NCI-H2171 treated with DMSO at 0.1 percent for 48 hours (cell line): ENCODE results near the gene RSPH1.

Source experiments
- DNase-seq: peaks from one replicate; lab custom pipeline; 2025; lab: John Stamatoyannopoulos, UW

Gene RSPH1

GRCh38 chr21:42531771-42532170 is 35.7 kb upstream of the RSPH1 start:
- no peak for DNase-seq

GRCh38 chr21:42530167-42530518 is 34.1 kb upstream of the RSPH1 start:
- no peak for DNase-seq

GRCh38 chr21:42527489-42528158 is 31.6 kb upstream of the RSPH1 start:
- DNase-seq = no peak

- DNase-seq = no peak
Measured at GRCh38 chr21:42527127-42527488, 31.1 kb upstream of the RSPH1 start.

- no peak for DNase-seq
Measured at GRCh38 chr21:42526379-42526727, 30.3 kb upstream of the RSPH1 start.

- no peak for DNase-seq
Measured at GRCh38 chr21:42525676-42526378, 29.8 kb upstream of the RSPH1 start.

- no peak for DNase-seq
Measured at GRCh38 chr21:42525029-42525581, 29.1 kb upstream of the RSPH1 start.

- peak; percentile 76 for DNase-seq
Measured at GRCh38 chr21:42524341-42525028, 28.5 kb upstream of the RSPH1 start.

GRCh38 chr21:42523941-42524340 is 27.9 kb upstream of the RSPH1 start:
- DNase-seq = no peak

- DNase-seq = no peak
Measured at GRCh38 chr21:42523211-42523610, 27.2 kb upstream of the RSPH1 start.

GRCh38 chr21:42522771-42523170 is 26.7 kb upstream of the RSPH1 start:
- no peak for DNase-seq

GRCh38 chr21:42522271-42522670 is 26.2 kb upstream of the RSPH1 start:
- DNase-seq = no peak

- no peak for DNase-seq
Measured at GRCh38 chr21:42521805-42522204, 25.8 kb upstream of the RSPH1 start.

GRCh38 chr21:42521384-42521783 is 25.4 kb upstream of the RSPH1 start:
- no peak for DNase-seq

GRCh38 chr21:42520628-42521253 is 24.7 kb upstream of the RSPH1 start:
- DNase-seq = no peak

- no peak for DNase-seq
Measured at GRCh38 chr21:42518626-42519025, 22.6 kb upstream of the RSPH1 start.

- no peak for DNase-seq
Measured at GRCh38 chr21:42518215-42518614, 22.2 kb upstream of the RSPH1 start.

GRCh38 chr21:42515708-42516502 is 19.9 kb upstream of the RSPH1 start:
- DNase-seq = no peak

GRCh38 chr21:42514883-42515228 is 18.8 kb upstream of the RSPH1 start:
- DNase-seq = peak; percentile 34

GRCh38 chr21:42513985-42514882 is 18.2 kb upstream of the RSPH1 start:
- DNase-seq = peak; percentile 39
